ENCODE measurements around the gene PRXL2C. TPM values are rescaled to one million over a fixed set of nuclear protein-coding genes. Genes with fewer than 3 reads are reported as not detected.

Gene PRXL2C
- total RNA-seq, 1 donor from 2014 or later = 12.6 TPM

- intact Hi-C loops (cut with micrococcal nuclease) = no loop called here
- POLR2A ChIA-PET = interaction anchor here (0.6 kb wide), 1 partner anchor 26 kb away, joined by 6 read pairs; no protein-coding TSS in a partner anchor
Measured at GRCh38 chr9:96660692-96661248, 5.7 kb upstream of the PRXL2C start.

GRCh38 chr9:96654450-96655197 lies 493 bp downstream of the PRXL2C start:
- ATAC-seq (ENCODE audit: low read depth) (peak; percentile 64), DNase-seq (peak; percentile 58)
- Mint-ChIP-seq H3K27me3 (no peaks in the 10 kb centered on the region), H3K4me3 (peak overlapping the region; percentile 88), H3K36me3 (ENCODE audit: low read depth) (peaks cover 16% of the 10 kb centered on the region), H3K4me1 (peaks cover 17% of the 10 kb centered on the region), H3K9me3 (no peaks in the 10 kb centered on the region), H3K27ac (peak overlapping the region; percentile 86)
- POLR2A ChIA-PET = interaction anchor here (0.6 to 1.3 kb wide), 3 partner anchors 235 to 287 kb away, joined by 3 to 5 read pairs (median 3); no protein-coding TSS in a partner anchor
- no peak for TF ChIP-seq CTCF (IDR thresholded peaks at IDR 0.05)
- intact Hi-C loops (cut with micrococcal nuclease) = loop anchor here (1.0 to 10.0 kb wide), 10 partner anchors 32 to 1930 kb away; partner anchors contain the start of genes AOPEP, CDC14B, ERCC6L2 and NCBP1
- CTCF ChIA-PET = interaction anchor here (0.8 kb wide), 1 partner anchor 327 kb away, joined by 3 read pairs; no protein-coding TSS in a partner anchor

More at GRCh38 chr9:96660692-96661248, 5.7 kb upstream of the PRXL2C start:
- no peak for ATAC-seq (ENCODE audit: low read depth)
- TF ChIP-seq CTCF (IDR thresholded peaks at IDR 0.05) = no peak
- DNase-seq = no peak
- Mint-ChIP-seq H3K9me3 (no peaks in the 10 kb centered on the region), H3K4me1 (peaks cover 8% of the 10 kb centered on the region), H3K36me3 (ENCODE audit: low read depth) (no peaks in the 10 kb centered on the region), H3K4me3 (no peak overlapping the region), H3K27ac (no peak overlapping the region), H3K27me3 (peaks cover 3% of the 10 kb centered on the region)
- CTCF ChIA-PET = interaction anchor here (0.8 kb wide), 1 partner anchor 12 kb away, joined by 4 read pairs; no protein-coding TSS in a partner anchor

- H3K9me3 Mint-ChIP-seq = no peaks in the 10 kb centered on the region
- H3K27ac Mint-ChIP-seq = peak overlapping the region; percentile 1
- no peak for TF ChIP-seq CTCF (IDR thresholded peaks at IDR 0.05)
- H3K4me1 Mint-ChIP-seq = peaks cover 17% of the 10 kb centered on the region
- DNase-seq (no peak), ATAC-seq (ENCODE audit: low read depth) (no peak)
- H3K4me3 Mint-ChIP-seq = no peak overlapping the region
- H3K36me3 Mint-ChIP-seq (ENCODE audit: low read depth) = peaks cover 37% of the 10 kb centered on the region
- ChIA-PET POLR2A (no interaction called here), CTCF (no interaction called here)
- intact Hi-C loops (cut with micrococcal nuclease) = loop anchor here (1.0 to 10.0 kb wide), 7 partner anchors 34 to 1927 kb away; partner anchors contain the start of genes AOPEP, CDC14B, ERCC6L2 and NCBP1
- H3K27me3 Mint-ChIP-seq = no peaks in the 10 kb centered on the region
Measured at GRCh38 chr9:96651626-96652025, 3.5 kb downstream of the PRXL2C start.

GRCh38 chr9:96649620-96650324 lies 5.3 kb downstream of the PRXL2C start:
- Mint-ChIP-seq H3K4me3 (no peak overlapping the region), H3K36me3 (ENCODE audit: low read depth) (peaks cover 51% of the 10 kb centered on the region), H3K27ac (no peak overlapping the region), H3K4me1 (peaks cover 13% of the 10 kb centered on the region), H3K9me3 (no peaks in the 10 kb centered on the region), H3K27me3 (no peaks in the 10 kb centered on the region)
- TF ChIP-seq CTCF (IDR thresholded peaks at IDR 0.05) = no peak
- ATAC-seq (ENCODE audit: low read depth) = no peak
- CTCF ChIA-PET = no interaction called here
- intact Hi-C loops (cut with micrococcal nuclease) = loop anchor here (5.0 to 10.0 kb wide), 6 partner anchors 32 to 1925 kb away; partner anchors contain the start of genes AOPEP, CDC14B, ERCC6L2 and NCBP1
- no peak for DNase-seq
- POLR2A ChIA-PET = interaction anchor here (0.6 kb wide), 1 partner anchor 327 kb away, joined by 4 read pairs; no protein-coding TSS in a partner anchor

All from activated B cell treated with CpG ODN at 0.5 μM for 24 hours (primary cell).